Fibroblast of villous mesenchyme (primary cell): ENCODE measurements around the gene BICRAL. TPM values are rescaled to one million over a fixed set of nuclear protein-coding genes. Genes with fewer than 3 reads are reported as not detected.
"Not testable (repeated sequence)": the region's sequence is repeated elsewhere in the genome, so short reads cannot be mapped to it uniquely, and the experiment has no call there.

ENCODE experiments used
- DNase-seq: peaks from one replicate; pipeline ENCODE4 v3.0.0-alpha.2; 2010; ENCODE audit warnings: low read depth
- H3K4me3 ChIP-seq: 2 replicates; pipeline ENCODE4 v1.5.1; 2011; ENCODE audit warnings: low read depth, mild to moderate bottlenecking, low read length
- total RNA-seq: library from RNA; depleted of rRNA; stranded (reverse); fragments of >200 nt; gene quantifications from 2 replicates; pipeline ENCODE4 v1.2.3, GENCODE V29; 2012
- TF ChIP-seq, protein P1 (sequence below): IDR thresholded peaks from 2 replicates; pipeline ENCODE4 v1.5.1; 2012; ENCODE audit warnings: low read depth, mild to moderate bottlenecking, low read length; ENCODE audit not compliant: insufficient read depth

The BICRAL gene, protein sequence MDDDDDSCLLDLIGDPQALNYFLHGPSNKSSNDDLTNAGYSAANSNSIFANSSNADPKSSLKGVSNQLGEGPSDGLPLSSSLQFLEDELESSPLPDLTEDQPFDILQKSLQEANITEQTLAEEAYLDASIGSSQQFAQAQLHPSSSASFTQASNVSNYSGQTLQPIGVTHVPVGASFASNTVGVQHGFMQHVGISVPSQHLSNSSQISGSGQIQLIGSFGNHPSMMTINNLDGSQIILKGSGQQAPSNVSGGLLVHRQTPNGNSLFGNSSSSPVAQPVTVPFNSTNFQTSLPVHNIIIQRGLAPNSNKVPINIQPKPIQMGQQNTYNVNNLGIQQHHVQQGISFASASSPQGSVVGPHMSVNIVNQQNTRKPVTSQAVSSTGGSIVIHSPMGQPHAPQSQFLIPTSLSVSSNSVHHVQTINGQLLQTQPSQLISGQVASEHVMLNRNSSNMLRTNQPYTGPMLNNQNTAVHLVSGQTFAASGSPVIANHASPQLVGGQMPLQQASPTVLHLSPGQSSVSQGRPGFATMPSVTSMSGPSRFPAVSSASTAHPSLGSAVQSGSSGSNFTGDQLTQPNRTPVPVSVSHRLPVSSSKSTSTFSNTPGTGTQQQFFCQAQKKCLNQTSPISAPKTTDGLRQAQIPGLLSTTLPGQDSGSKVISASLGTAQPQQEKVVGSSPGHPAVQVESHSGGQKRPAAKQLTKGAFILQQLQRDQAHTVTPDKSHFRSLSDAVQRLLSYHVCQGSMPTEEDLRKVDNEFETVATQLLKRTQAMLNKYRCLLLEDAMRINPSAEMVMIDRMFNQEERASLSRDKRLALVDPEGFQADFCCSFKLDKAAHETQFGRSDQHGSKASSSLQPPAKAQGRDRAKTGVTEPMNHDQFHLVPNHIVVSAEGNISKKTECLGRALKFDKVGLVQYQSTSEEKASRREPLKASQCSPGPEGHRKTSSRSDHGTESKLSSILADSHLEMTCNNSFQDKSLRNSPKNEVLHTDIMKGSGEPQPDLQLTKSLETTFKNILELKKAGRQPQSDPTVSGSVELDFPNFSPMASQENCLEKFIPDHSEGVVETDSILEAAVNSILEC
- total RNA-seq, result 4.5 and 5.6 TPM in 2 replicates

DNA sequence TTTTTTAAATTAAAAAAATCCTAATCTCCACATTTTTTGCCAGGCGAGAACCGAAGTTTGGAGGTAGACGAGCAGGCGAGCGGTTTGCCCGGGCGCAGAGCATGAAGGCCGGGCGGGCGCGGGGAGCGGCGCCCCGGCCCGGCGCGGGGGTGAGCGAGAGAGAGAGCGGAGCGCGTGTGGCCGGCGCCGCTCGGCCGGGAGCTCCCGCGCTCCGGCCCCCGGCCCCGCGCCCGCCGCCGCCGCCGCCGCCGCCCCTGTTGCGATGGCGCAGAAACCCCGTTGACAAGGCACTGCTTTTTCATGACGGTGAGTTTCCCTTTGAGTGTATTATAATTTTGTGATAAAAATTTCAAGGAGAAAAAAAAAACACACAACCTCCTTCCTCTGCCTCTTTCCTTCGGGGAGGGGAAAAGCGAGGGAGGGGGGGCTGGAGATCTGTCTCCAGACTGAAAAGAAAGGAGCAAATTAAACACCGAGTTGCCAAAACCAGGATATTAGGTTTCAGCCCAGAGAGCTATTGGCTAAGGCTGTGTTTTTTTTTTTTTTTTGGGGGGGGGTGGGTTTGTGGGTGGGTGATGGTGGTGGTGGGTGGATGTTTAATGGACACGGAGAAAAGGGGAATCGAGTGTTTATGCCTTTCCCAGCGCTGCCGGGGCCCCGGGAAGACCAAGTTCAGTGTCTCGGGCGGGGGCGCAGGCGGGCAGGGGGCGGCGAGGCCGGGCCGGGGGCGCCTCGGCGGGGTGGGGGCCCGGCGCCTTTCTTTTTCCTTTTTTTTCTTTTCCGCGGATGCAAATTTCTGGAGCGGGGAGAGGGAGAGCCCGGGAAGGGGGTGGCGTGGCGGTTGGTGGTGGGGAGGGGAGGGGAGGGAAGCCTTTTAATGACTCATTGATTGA lies at the start of gene BICRAL:
Gene BICRAL (plus strand): TSS at position 257 of the 893 bp plus-strand sequence. CDS start 39,971 bp downstream, outside the sequence.
- TF ChIP-seq, protein P1, sequence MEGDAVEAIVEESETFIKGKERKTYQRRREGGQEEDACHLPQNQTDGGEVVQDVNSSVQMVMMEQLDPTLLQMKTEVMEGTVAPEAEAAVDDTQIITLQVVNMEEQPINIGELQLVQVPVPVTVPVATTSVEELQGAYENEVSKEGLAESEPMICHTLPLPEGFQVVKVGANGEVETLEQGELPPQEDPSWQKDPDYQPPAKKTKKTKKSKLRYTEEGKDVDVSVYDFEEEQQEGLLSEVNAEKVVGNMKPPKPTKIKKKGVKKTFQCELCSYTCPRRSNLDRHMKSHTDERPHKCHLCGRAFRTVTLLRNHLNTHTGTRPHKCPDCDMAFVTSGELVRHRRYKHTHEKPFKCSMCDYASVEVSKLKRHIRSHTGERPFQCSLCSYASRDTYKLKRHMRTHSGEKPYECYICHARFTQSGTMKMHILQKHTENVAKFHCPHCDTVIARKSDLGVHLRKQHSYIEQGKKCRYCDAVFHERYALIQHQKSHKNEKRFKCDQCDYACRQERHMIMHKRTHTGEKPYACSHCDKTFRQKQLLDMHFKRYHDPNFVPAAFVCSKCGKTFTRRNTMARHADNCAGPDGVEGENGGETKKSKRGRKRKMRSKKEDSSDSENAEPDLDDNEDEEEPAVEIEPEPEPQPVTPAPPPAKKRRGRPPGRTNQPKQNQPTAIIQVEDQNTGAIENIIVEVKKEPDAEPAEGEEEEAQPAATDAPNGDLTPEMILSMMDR, result no peak
- peak within 1 kb of the TSS; percentile 89 for H3K4me3 ChIP-seq
- DNase-seq, result peak; percentile 88

GRCh38 chr6:42733867-42734481 lies 47.9 kb upstream of the BICRAL start:
- DNase-seq, result peak; percentile 54
- H3K4me3 ChIP-seq, result not testable (repeated sequence)

- TF ChIP-seq, protein P1, result no peak
- H3K4me3 ChIP-seq, result no peak overlapping the region
- DNase-seq, result no peak
Observed at GRCh38 chr6:42735976-42736375, 45.9 kb upstream of the BICRAL start.

DNA sequence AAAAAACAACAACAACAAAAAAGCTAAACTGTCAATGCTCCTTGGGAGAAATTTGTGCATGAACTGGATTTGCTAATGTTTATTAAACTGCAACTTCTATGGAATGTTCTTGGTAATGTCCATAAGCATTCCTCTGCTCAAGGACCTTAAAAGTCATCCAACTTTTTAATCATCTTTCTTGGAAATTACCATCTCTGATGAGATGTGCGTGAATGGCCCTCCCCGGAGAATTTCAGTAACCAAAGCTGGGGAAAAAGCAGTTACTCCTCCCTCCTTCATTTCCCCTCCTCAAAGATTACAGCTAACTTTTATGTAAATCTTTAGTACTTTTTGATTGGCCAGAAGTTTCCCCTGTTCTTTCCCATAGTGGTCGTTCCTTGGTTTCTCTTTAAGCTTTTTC lies 41.1 kb upstream of the BICRAL start:
- TF ChIP-seq, protein P1, result no peak
- peak; percentile 45 for DNase-seq
- H3K4me3 ChIP-seq, result no peak overlapping the region

GRCh38 chr6:42742116-42742894 lies 39.5 kb upstream of the BICRAL start:
- DNase-seq, result peak; percentile 80
- H3K4me3 ChIP-seq, result no peak overlapping the region
- TF ChIP-seq, protein P1, result no peak

GRCh38 chr6:42744351-42744893 lies 37.4 kb upstream of the BICRAL start:
- peak overlapping the region; percentile 100 for H3K4me3 ChIP-seq
- TF ChIP-seq, protein P1, result no peak
- DNase-seq, result peak; percentile 19
